Keratinocyte (primary cell): ENCODE results near the gene DARS2. TPM values are rescaled to one million over a fixed set of nuclear protein-coding genes. Genes with fewer than 3 reads are reported as not detected.

ENCODE experiments used
- DNase-seq: peaks from one replicate; pipeline ENCODE4 v3.0.0-alpha.2; 2011; ENCODE audit warnings: low read depth, missing footprints, low spot score
- FAIRE-seq: peaks from 2 replicates; lab custom pipeline; 2011; peaks lifted over from hg19 to GRCh38; lab: Jason Lieb, UNC
- H2AFZ ChIP-seq: 2 replicates; pipeline ENCODE4 v1.6.0; 2012; ENCODE audit warnings: low read length, control low read depth, inconsistent platforms; ENCODE audit not compliant: control insufficient read depth
- H3K27ac ChIP-seq: 2 replicates; pipeline ENCODE4 v1.5.1; 2011; ENCODE audit warnings: low read length; ENCODE audit not compliant: control insufficient read depth, insufficient read depth
- H3K27me3 ChIP-seq: 3 replicates; pipeline ENCODE4 v1.6.0; 2011; ENCODE audit warnings: low read length; ENCODE audit not compliant: control insufficient read depth, insufficient read depth; ENCODE audit errors: extremely low read depth
- H3K36me3 ChIP-seq, 2 experiments: 2 replicates in 1 of 2; 3 replicates in 1 of 2; pipeline ENCODE4 v1.5.1; 2011; ENCODE audit warnings: low read length in 2 of 2, mild to moderate bottlenecking in 1 of 2; ENCODE audit not compliant: control insufficient read depth in 2 of 2, insufficient read depth in 2 of 2; ENCODE audit errors: extremely low read depth in 1 of 2
- H3K4me1 ChIP-seq: 3 replicates; pipeline ENCODE4 v1.5.1; 2011; ENCODE audit warnings: low read length; ENCODE audit not compliant: control insufficient read depth, insufficient read depth; ENCODE audit errors: extremely low read depth
- H3K4me2 ChIP-seq: 3 replicates; pipeline ENCODE4 v1.6.0; 2011; ENCODE audit warnings: low read depth, low read length; ENCODE audit not compliant: control insufficient read depth, insufficient read depth; ENCODE audit errors: extremely low read depth
- H3K4me3 ChIP-seq, 3 experiments: fragments of 200-600 bp in 1 of 3; sonication (generic) in 1 of 3; 2 replicates in 2 of 3; 3 replicates in 1 of 3; pipeline ENCODE4 v1.5.1; 2011 to 2016; ENCODE audit warnings: low read length in 3 of 3, mild to moderate bottlenecking in 3 of 3, control low read depth in 2 of 3, inconsistent platforms in 1 of 3, low read depth in 1 of 3, mixed read lengths in 1 of 3, mixed run types in 1 of 3, moderate library complexity in 1 of 3; ENCODE audit not compliant: control insufficient read depth in 2 of 3, insufficient read depth in 2 of 3; ENCODE audit errors: extremely low read depth in 1 of 3
- H3K79me2 ChIP-seq: 2 replicates; pipeline ENCODE4 v1.6.0; 2012; ENCODE audit warnings: low read length; ENCODE audit not compliant: control insufficient read depth, insufficient read depth
- H3K9ac ChIP-seq: 3 replicates; pipeline ENCODE4 v1.6.0; 2011; ENCODE audit warnings: low read length; ENCODE audit not compliant: control insufficient read depth, insufficient read depth; ENCODE audit errors: extremely low read depth
- H3K9me1 ChIP-seq: 3 replicates; pipeline ENCODE4 v1.6.0; 2011; ENCODE audit warnings: low read length; ENCODE audit not compliant: control insufficient read depth, insufficient read depth; ENCODE audit errors: extremely low read depth
- H3K9me3 ChIP-seq: 2 replicates; pipeline ENCODE4 v1.5.1; 2012; ENCODE audit warnings: low read depth, low read length; ENCODE audit not compliant: control insufficient read depth
- H4K20me1 ChIP-seq: 3 replicates; pipeline ENCODE4 v1.6.0; 2011; ENCODE audit warnings: low read length; ENCODE audit not compliant: control insufficient read depth, insufficient read depth; ENCODE audit errors: extremely low read depth
- CTCF ChIP-seq, 3 experiments: IDR thresholded peaks in 1 of 3; conservative IDR thresholded peaks in 1 of 3; optimal IDR thresholded peaks in 1 of 3; 2 replicates in 2 of 3; 3 replicates in 1 of 3; pipeline versions ENCODE3 to v1.5.1; 2011; ENCODE audit warnings: low read length in 3 of 3, mild to moderate bottlenecking in 3 of 3, moderate library complexity in 2 of 3, control low read depth in 1 of 3, inconsistent platforms in 1 of 3; ENCODE audit not compliant: insufficient read depth in 2 of 3; ENCODE audit errors: extremely low read depth in 1 of 3
- EZH2 ChIP-seq: IDR thresholded peaks from one replicate; pipeline ENCODE4 v1.6.1; 2012; ENCODE audit warnings: inconsistent platforms, mild to moderate bottlenecking, low read length, moderate library complexity
- dilution Hi-C: fragments of 300-500 bp; cut with MboI; formaldehyde crosslinking; loops from one replicate; pipeline ENCODE4 v1.7.0; 2020; ENCODE audit warnings: low sequenced_read_pairs; ENCODE audit not compliant: extremely low pct_ligation_motif_present
- polyA plus RNA-seq, 5 experiments: library from polyadenylated mRNA; depleted of rRNA in 3 of 5; stranded (reverse) in 3 of 5; stranded (forward) in 1 of 5; unstranded in 1 of 5; fragments of >200 nt; gene quantifications; 1 replicate in 1 of 5; 2 replicates in 3 of 5; 3 replicates in 1 of 5; pipeline versions ENCODE4 v1.2.1 to v1.2.3, GENCODE V29; 2011 to 2012; ENCODE audit warnings: missing spikeins in 2 of 5, low read depth in 1 of 5, low replicate concordance in 1 of 5

DARS2 gene
- polyA plus RNA-seq, 1 donor (not counting 4 experiments of a cell fraction or from before 2014, with no cell fraction given): 36.4 TPM

GRCh38 chr1:173852105-173852504, 27.6 kb downstream of the DARS2 start:
- dilution Hi-C loops: no loop called here
- DNase-seq (no peak), FAIRE-seq (no peak)
- TF ChIP-seq EZH2 (no peak), CTCF (optimal IDR thresholded peaks at IDR 0.05 in 1 of 3, IDR thresholded peaks at IDR 0.05 in 1 of 3, conservative IDR thresholded peaks at IDR 0.05 in 1 of 3; ENCODE audit: extremely low read depth in 1 of 3, insufficient read depth in 2 of 3, low read length in 3 of 3) (no peak)
- Histone ChIP-seq H3K79me2 (no peaks in the 10 kb centered on the region), H4K20me1 (no peaks in the 10 kb centered on the region), H3K27ac (no peak overlapping the region), H3K9me1 (no peaks in the 10 kb centered on the region), H3K9ac (no peak overlapping the region), H3K36me3 (peaks cover 5 to 16% of the 10 kb centered on the region in 2 experiments), H3K9me3 (no peaks in the 10 kb centered on the region), H3K4me2 (no peak overlapping the region), H3K27me3 (no peaks in the 10 kb centered on the region), H3K4me3 (no peak overlapping the region), H3K4me1 (no peaks in the 10 kb centered on the region), H2AFZ (no peak overlapping the region)

GRCh38 chr1:173853074-173853473, 28.6 kb downstream of the DARS2 start:
- Histone ChIP-seq H3K27me3 (no peaks in the 10 kb centered on the region), H3K9me3 (no peaks in the 10 kb centered on the region), H3K4me1 (no peaks in the 10 kb centered on the region), H3K9me1 (no peaks in the 10 kb centered on the region), H4K20me1 (no peaks in the 10 kb centered on the region), H3K4me2 (no peak overlapping the region), H2AFZ (no peak overlapping the region), H3K9ac (no peak overlapping the region), H3K27ac (no peak overlapping the region), H3K79me2 (no peaks in the 10 kb centered on the region), H3K4me3 (no peak overlapping the region), H3K36me3 (peaks cover 5 to 18% of the 10 kb centered on the region in 2 experiments)
- TF ChIP-seq CTCF (optimal IDR thresholded peaks at IDR 0.05 in 1 of 3, IDR thresholded peaks at IDR 0.05 in 1 of 3, conservative IDR thresholded peaks at IDR 0.05 in 1 of 3; ENCODE audit: extremely low read depth in 1 of 3, insufficient read depth in 2 of 3, low read length in 3 of 3) (no peak), EZH2 (no peak)
- DNase-seq (no peak), FAIRE-seq (no peak)
- dilution Hi-C loops: no loop called here
